Adipocyte (in vitro differentiated cells): ENCODE measurements around the gene GALNS.

ENCODE experiments used
- DNase-seq: peaks from one replicate; pipeline ENCODE4 v3.0.0-alpha.2; 2015; ENCODE audit warnings: low read depth
- H3K27me3 ChIP-seq: replicated peaks from 2 replicates; pipeline ENCODE4 v1.7.0; 2013; ENCODE audit warnings: mild to moderate bottlenecking, low read length, moderate library complexity; ENCODE audit not compliant: control insufficient read depth, insufficient read depth
- H3K36me3 ChIP-seq: 2 replicates; pipeline ENCODE4 v1.7.0; 2013; ENCODE audit warnings: low read length, mild to moderate bottlenecking, moderate library complexity; ENCODE audit not compliant: control insufficient read depth, insufficient read depth, severe bottlenecking
- H3K4me1 ChIP-seq: 2 replicates; pipeline ENCODE4 v1.7.0; 2013; ENCODE audit warnings: mild to moderate bottlenecking, low read length, moderate library complexity; ENCODE audit not compliant: control insufficient read depth, insufficient read depth
- H3K4me3 ChIP-seq: 2 replicates; pipeline ENCODE4 v1.7.0; 2013; ENCODE audit warnings: mild to moderate bottlenecking, low read length, moderate library complexity
- H3K9ac ChIP-seq: 2 replicates; pipeline ENCODE4 v1.7.0; 2013; ENCODE audit warnings: mild to moderate bottlenecking, low read length, moderate library complexity
- H3K9me3 ChIP-seq: 2 replicates; pipeline ENCODE4 v1.7.0; 2013; ENCODE audit warnings: mild to moderate bottlenecking, low read length, moderate library complexity; ENCODE audit not compliant: control insufficient read depth

Gene GALNS

GRCh38 chr16:88871349-88871702, 14.6 kb upstream of the GALNS start:
- Histone ChIP-seq H3K9ac (no peak overlapping the region), H3K4me1 (no peaks in the 10 kb centered on the region), H3K36me3 (no peaks in the 10 kb centered on the region), H3K4me3 (no peak overlapping the region), H3K27me3 (peaks cover 43% of the 10 kb centered on the region), H3K9me3 (no peaks in the 10 kb centered on the region)
- DNase-seq: no peak

- Histone ChIP-seq H3K9me3 (no peaks in the 10 kb centered on the region), H3K4me1 (no peaks in the 10 kb centered on the region), H3K27me3 (peaks cover 48% of the 10 kb centered on the region), H3K4me3 (no peak overlapping the region), H3K9ac (no peak overlapping the region), H3K36me3 (no peaks in the 10 kb centered on the region)
- DNase-seq: no peak
Observed at GRCh38 chr16:88870608-88871348, 14.0 kb upstream of the GALNS start.

GRCh38 chr16:88869673-88869980, 12.9 kb upstream of the GALNS start:
- H3K9me3 ChIP-seq: no peaks in the 10 kb centered on the region
- H3K4me3 ChIP-seq: no peak overlapping the region
- H3K36me3 ChIP-seq: no peaks in the 10 kb centered on the region
- no peak overlapping the region for H3K9ac ChIP-seq
- DNase-seq: no peak
- peaks cover 49% of the 10 kb centered on the region for H3K27me3 ChIP-seq
- H3K4me1 ChIP-seq: no peaks in the 10 kb centered on the region

GRCh38 chr16:88868974-88869672, 12.4 kb upstream of the GALNS start:
- Histone ChIP-seq H3K9me3 (no peaks in the 10 kb centered on the region), H3K4me3 (no peak overlapping the region), H3K4me1 (no peaks in the 10 kb centered on the region), H3K36me3 (no peaks in the 10 kb centered on the region), H3K9ac (no peak overlapping the region), H3K27me3 (peaks cover 49% of the 10 kb centered on the region)
- no peak for DNase-seq

- Histone ChIP-seq H3K9me3 (no peaks in the 10 kb centered on the region), H3K4me1 (no peaks in the 10 kb centered on the region), H3K4me3 (no peak overlapping the region), H3K36me3 (no peaks in the 10 kb centered on the region), H3K9ac (no peak overlapping the region), H3K27me3 (peaks cover 36% of the 10 kb centered on the region)
- DNase-seq: no peak
Observed at GRCh38 chr16:88867581-88868246, 11.0 kb upstream of the GALNS start.

GRCh38 chr16:88866151-88866920, 9.6 kb upstream of the GALNS start, which contains the start of gene PABPN1L:
TSS of gene PABPN1L (minus strand) at chr16:88866660. CDS start at chr16:88866606, 54 bp downstream.
- Histone ChIP-seq H3K9me3 (no peaks in the 10 kb centered on the region), H3K27me3 (peaks cover 33% of the 10 kb centered on the region), H3K9ac (no peak within 1 kb of the TSS), H3K4me1 (no peaks in the 10 kb centered on the region), H3K4me3 (no peak within 1 kb of the TSS), H3K36me3 (peaks cover 10% of the 10 kb centered on the region)
- DNase-seq: no peak

GRCh38 chr16:88865742-88866141, 9.0 kb upstream of the GALNS start:
- H3K4me1 ChIP-seq: no peaks in the 10 kb centered on the region
- peaks cover 28% of the 10 kb centered on the region for H3K27me3 ChIP-seq
- H3K36me3 ChIP-seq: peaks cover 15% of the 10 kb centered on the region
- DNase-seq: no peak
- no peaks in the 10 kb centered on the region for H3K9me3 ChIP-seq
- H3K9ac ChIP-seq: no peak overlapping the region
- no peak overlapping the region for H3K4me3 ChIP-seq

- Histone ChIP-seq H3K4me3 (no peak overlapping the region), H3K27me3 (peaks cover 24% of the 10 kb centered on the region), H3K4me1 (no peaks in the 10 kb centered on the region), H3K36me3 (peaks cover 19% of the 10 kb centered on the region), H3K9me3 (no peaks in the 10 kb centered on the region), H3K9ac (no peak overlapping the region)
- no peak for DNase-seq
Observed at GRCh38 chr16:88865310-88865709, 8.6 kb upstream of the GALNS start.

GRCh38 chr16:88864521-88864920, 7.8 kb upstream of the GALNS start:
- Histone ChIP-seq H3K9me3 (no peaks in the 10 kb centered on the region), H3K27me3 (peaks cover 21% of the 10 kb centered on the region), H3K4me3 (no peak overlapping the region), H3K4me1 (no peaks in the 10 kb centered on the region), H3K36me3 (peaks cover 27% of the 10 kb centered on the region), H3K9ac (no peak overlapping the region)
- DNase-seq: no peak

- Histone ChIP-seq H3K9ac (no peak overlapping the region), H3K9me3 (no peaks in the 10 kb centered on the region), H3K4me3 (no peak overlapping the region), H3K27me3 (peaks cover 18% of the 10 kb centered on the region), H3K36me3 (peaks cover 31% of the 10 kb centered on the region), H3K4me1 (no peaks in the 10 kb centered on the region)
- no peak for DNase-seq
Observed at GRCh38 chr16:88864099-88864498, 7.4 kb upstream of the GALNS start.

GRCh38 chr16:88863426-88863825, 6.7 kb upstream of the GALNS start:
- H3K4me3 ChIP-seq: no peak overlapping the region
- H3K27me3 ChIP-seq: peaks cover 13% of the 10 kb centered on the region
- DNase-seq: no peak
- H3K9me3 ChIP-seq: no peaks in the 10 kb centered on the region
- peaks cover under 1% of the 10 kb centered on the region for H3K4me1 ChIP-seq
- H3K36me3 ChIP-seq: peaks cover 36% of the 10 kb centered on the region
- no peak overlapping the region for H3K9ac ChIP-seq
